BJ (cell line): Measurements from ENCODE around the gene NFIA. TPM values are rescaled to one million over a fixed set of nuclear protein-coding genes. Genes with fewer than 3 reads are reported as not detected.

ENCODE experiments used
- CTCF ChIA-PET: fragments of 350-600 bp; formaldehyde crosslinking; extraction: SDS; loops from one replicate; lab custom pipeline; 2021; ENCODE audit warnings: antibody characterized with exemption, inconsistent platforms; lab: Yijun Ruan, JAX
- POLR2A ChIA-PET: fragments of 300-600 bp; sonication (Branson Sonifier 250); formaldehyde crosslinking; extraction: SDS; loops from one replicate; lab custom pipeline; 2021; ENCODE audit warnings: antibody characterized with exemption; lab: Charles Lee
- DNase-seq: peaks from one replicate; pipeline ENCODE4 v3.0.0-alpha.2; 2011; ENCODE audit warnings: low read depth
- H3K27me3 ChIP-seq: 2 replicates; pipeline ENCODE4 v1.6.0; 2011; ENCODE audit warnings: low read length; ENCODE audit not compliant: control insufficient read depth, insufficient read depth
- H3K36me3 ChIP-seq: 2 replicates; pipeline ENCODE4 v1.5.1; 2011; ENCODE audit warnings: low read length; ENCODE audit not compliant: control insufficient read depth, insufficient read depth
- H3K4me3 ChIP-seq: 2 replicates; pipeline ENCODE4 v1.5.1; 2011; ENCODE audit warnings: low read depth, mild to moderate bottlenecking, control low read depth, low read length
- CTCF ChIP-seq: IDR thresholded peaks from 2 replicates; pipeline ENCODE4 v1.5.1; 2011; ENCODE audit warnings: low read depth, mild to moderate bottlenecking, control low read depth, inconsistent platforms, low read length, moderate library complexity; ENCODE audit not compliant: insufficient read depth
- polyA plus RNA-seq: library from polyadenylated mRNA; depleted of rRNA; stranded (reverse); fragments of >200 nt; gene quantifications from 2 replicates; pipeline ENCODE4 v1.2.3, GENCODE V29; 2011

NFIA gene
- polyA plus RNA-seq, 1 experiment, result 4.5 TPM

- Histone ChIP-seq H3K36me3 (no peaks in the 10 kb centered on the region), H3K4me3 (no peak overlapping the region), H3K27me3 (no peaks in the 10 kb centered on the region)
- ChIA-PET CTCF (interaction anchor here (0.6 to 1.6 kb wide), 3 partner anchors 19 to 120 kb away, joined by 3 to 5 read pairs (median 3); no protein-coding TSS in a partner anchor), POLR2A (no interaction called here)
- no peak for DNase-seq
- no peak for TF ChIP-seq CTCF
Observed at GRCh38 chr1:61169634-61170033, 87.3 kb downstream of the NFIA start.

DNA sequence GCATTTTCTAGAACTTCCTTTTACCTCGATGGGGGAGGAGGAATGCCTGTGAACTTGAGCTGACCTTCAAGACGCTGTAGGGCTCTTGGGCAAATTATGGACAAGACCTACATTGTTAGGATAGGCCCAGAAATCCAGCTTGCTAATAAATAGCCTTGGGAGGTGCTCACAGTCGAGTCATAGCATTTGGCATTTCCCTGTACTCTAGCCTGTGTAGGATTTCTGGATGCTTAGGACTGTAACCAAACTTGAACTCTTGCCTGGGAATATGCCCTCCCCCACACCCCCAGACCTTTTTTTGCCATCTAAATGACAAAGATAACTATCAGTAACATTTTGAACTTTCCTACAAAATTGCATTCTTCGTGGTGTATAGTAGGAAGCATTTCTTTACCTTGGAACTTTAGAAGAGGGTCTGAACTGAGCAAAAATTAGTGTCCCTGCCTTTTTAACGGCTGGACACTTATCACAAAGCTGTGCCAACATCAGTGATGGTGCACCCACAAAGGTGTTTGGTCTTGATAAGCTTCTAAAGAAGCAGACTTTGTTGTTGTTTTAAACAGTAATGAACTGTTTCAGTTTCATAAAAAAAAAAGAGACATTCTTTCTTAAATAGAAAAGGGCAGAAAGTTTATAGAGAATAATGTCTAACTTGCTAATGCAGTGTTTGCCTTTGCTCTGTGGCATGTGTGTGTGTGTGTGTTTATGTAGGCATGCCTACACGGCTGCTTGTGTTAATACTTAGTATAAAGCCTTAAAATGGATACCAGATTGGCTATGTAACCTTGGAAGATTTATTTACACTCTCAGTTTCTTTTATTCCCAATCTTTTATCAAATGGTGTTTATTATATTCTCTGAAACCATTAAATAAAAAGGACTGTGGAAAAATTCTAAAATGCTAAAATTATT, 88.2 kb downstream of the NFIA start:
- no peak for TF ChIP-seq CTCF
- no peak overlapping the region for H3K4me3 ChIP-seq
- H3K36me3 ChIP-seq, result no peaks in the 10 kb centered on the region
- ChIA-PET POLR2A (no interaction called here), CTCF (interaction anchor here (0.6 to 1.6 kb wide), 3 partner anchors 18 to 121 kb away, joined by 3 to 5 read pairs (median 3); no protein-coding TSS in a partner anchor)
- DNase-seq, result no peak
- no peaks in the 10 kb centered on the region for H3K27me3 ChIP-seq

DNA sequence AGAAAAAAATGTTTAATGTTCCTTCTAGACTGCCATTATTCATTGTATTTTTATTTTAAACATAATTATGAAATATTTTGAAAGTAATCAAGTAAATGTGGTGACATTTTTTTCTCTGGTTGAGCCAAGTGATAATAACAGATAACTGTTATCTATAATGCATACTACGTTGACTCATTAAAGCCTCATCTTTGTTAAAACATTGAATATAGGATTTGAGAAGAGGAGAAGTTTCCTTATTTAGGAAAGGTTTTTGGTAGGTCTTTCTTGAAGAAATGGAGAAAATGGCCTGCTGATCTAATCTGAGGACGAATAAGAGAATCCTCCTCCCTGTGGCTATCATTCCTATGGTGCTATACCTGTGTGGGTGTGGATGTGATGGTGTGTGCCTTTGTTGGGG, 89.0 kb downstream of the NFIA start:
- DNase-seq, result no peak
- H3K4me3 ChIP-seq, result no peak overlapping the region
- H3K36me3 ChIP-seq, result no peaks in the 10 kb centered on the region
- ChIA-PET CTCF (no interaction called here), POLR2A (no interaction called here)
- no peaks in the 10 kb centered on the region for H3K27me3 ChIP-seq
- no peak for TF ChIP-seq CTCF

- no peak for TF ChIP-seq CTCF
- ChIA-PET POLR2A (no interaction called here), CTCF (no interaction called here)
- H3K27me3 ChIP-seq, result no peaks in the 10 kb centered on the region
- no peak overlapping the region for H3K4me3 ChIP-seq
- no peak for DNase-seq
- no peaks in the 10 kb centered on the region for H3K36me3 ChIP-seq
Observed at GRCh38 chr1:61171974-61172373, 89.6 kb downstream of the NFIA start.

DNA sequence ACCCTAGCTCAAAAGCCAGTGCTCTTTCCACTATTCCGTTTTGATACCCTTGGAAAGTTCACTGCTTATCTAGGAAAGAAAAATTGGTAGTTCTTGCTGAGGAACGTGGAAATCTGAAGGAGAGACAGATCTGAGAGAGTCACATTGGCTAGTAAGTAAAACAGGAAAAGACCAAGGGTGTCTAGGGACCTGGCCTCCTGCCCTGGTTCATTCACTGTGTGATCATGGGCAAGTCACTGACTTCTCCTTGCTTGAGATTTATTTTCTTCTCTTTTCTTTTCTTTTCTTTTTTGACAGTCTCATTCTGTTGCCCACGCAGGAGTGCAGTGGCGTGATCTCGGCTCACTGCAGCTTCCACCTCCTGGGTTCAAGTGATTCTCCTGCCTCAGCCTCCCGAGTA, 90.8 kb downstream of the NFIA start:
- no peak overlapping the region for H3K4me3 ChIP-seq
- no peak for TF ChIP-seq CTCF
- ChIA-PET POLR2A (no interaction called here), CTCF (no interaction called here)
- H3K36me3 ChIP-seq, result no peaks in the 10 kb centered on the region
- H3K27me3 ChIP-seq, result no peaks in the 10 kb centered on the region
- no peak for DNase-seq
